ENCODE data around the gene ANKS1B.
"Not testable (repeated sequence)": the region's sequence is repeated elsewhere in the genome, so short reads cannot be mapped to it uniquely, and the experiment has no call there.

ANKS1B gene

DNA sequence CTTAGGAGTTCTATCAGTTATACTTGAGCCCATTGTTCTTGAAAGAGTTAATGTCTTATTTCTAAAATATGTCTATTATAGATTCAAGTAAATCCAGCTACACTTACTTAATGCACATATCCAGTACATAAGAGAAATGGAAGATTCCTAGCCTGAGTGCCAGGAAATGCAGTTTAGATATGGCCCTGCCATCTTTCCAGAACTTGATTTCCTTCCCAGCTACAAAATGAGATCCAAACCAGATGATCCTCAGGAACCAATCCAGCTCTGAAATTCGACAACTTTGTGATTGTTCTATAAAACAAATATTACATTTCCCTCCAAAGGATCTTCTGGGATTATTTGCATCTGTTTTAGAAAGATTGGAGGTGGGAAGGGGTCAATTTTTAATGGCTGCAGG lies 654.5 kb downstream of the ANKS1B start:
- CTCF ChIA-PET, result interaction anchor here (0.6 kb wide), 1 partner anchor 1836 kb away, joined by 3 read pairs; no protein-coding TSS in a partner anchor
- Histone ChIP-seq H3K4me3 (ENCODE audit: low read depth, low read length) (no peak overlapping the region), H3K36me3 (ENCODE audit: control insufficient read depth in 2 of 2, insufficient read depth in 1 of 2, low read length in 2 of 2) (no peaks in the 10 kb centered on the region), H3K4me1 (ENCODE audit: control insufficient read depth, insufficient read depth, low read length) (no peaks in the 10 kb centered on the region), H3K27ac (ENCODE audit: extremely low read depth, low read depth, low read length) (no peak overlapping the region), H3K9me3 (ENCODE audit: control insufficient read depth, insufficient read depth, low read depth, low read length) (no peaks in the 10 kb centered on the region)
- POLR2A ChIA-PET, result no interaction called here
- TF ChIP-seq ZXDB (tag by site-specific recombination; IDR thresholded peaks at IDR 0.05), result no peak
- no peak for TF ChIP-seq REPIN1 (tag by site-specific recombination; IDR thresholded peaks at IDR 0.05; ENCODE audit: low read depth)

DNA sequence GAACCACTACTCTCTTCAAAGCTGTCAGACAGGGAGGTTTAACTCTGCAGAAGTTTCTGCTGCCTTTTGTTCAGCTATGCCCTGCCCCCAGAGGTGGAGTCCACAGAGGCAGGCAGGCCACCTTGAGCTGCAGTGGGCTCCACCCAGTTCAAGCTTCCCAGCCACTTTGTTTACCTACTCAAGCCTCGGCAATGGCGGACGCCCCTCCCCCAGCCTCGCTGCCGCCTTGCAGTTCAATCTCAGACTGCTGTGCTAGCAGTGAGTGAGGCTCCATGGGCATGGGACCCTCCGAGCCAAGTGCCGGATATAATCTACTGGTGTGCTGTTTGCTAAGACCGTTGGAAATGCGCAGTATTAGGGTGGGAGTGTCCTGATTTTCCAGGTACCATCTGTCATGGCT lies 663.5 kb downstream of the ANKS1B start:
- H3K36me3 ChIP-seq (ENCODE audit: control insufficient read depth in 2 of 2, insufficient read depth in 1 of 2, low read length in 2 of 2); H3K4me1 ChIP-seq (ENCODE audit: control insufficient read depth, insufficient read depth, low read length); H3K9me3 ChIP-seq (ENCODE audit: control insufficient read depth, insufficient read depth, low read depth, low read length); POLR2A ChIA-PET; CTCF ChIA-PET; H3K27ac ChIP-seq (ENCODE audit: extremely low read depth, low read depth, low read length); H3K4me3 ChIP-seq (ENCODE audit: low read depth, low read length): not testable (repeated sequence)

DNA sequence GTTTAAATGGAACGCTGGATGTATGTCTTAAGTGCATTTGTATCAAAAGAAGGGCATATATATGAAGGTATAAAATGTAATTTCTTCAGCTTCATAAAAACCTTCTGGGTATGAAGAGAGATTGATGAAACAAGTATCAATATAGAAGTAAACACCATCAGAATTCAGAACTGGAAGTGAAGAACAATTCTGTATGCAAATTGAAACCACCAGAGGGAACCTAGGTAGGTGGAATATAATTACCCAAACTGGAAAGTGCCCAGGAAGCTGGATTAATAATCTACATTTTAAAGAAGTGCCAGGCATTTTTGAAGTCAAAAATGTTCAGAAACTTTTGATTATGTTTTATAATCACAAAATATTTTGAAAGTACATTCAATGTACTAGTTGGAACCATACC lies 673.4 kb downstream of the ANKS1B start:
- no peaks in the 10 kb centered on the region for H3K36me3 ChIP-seq (ENCODE audit: control insufficient read depth in 2 of 2, insufficient read depth in 1 of 2, low read length in 2 of 2)
- H3K9me3 ChIP-seq (ENCODE audit: control insufficient read depth, insufficient read depth, low read depth, low read length), result no peaks in the 10 kb centered on the region
- no peak overlapping the region for H3K4me3 ChIP-seq (ENCODE audit: low read depth, low read length)
- H3K4me1 ChIP-seq (ENCODE audit: control insufficient read depth, insufficient read depth, low read length), result no peaks in the 10 kb centered on the region
- no peak overlapping the region for H3K27ac ChIP-seq (ENCODE audit: extremely low read depth, low read depth, low read length)
- CTCF ChIA-PET, result interaction anchor here (0.6 kb wide), 1 partner anchor 53 kb away, joined by 3 read pairs; no protein-coding TSS in a partner anchor
- POLR2A ChIA-PET, result no interaction called here
- TF ChIP-seq, protein P1, sequence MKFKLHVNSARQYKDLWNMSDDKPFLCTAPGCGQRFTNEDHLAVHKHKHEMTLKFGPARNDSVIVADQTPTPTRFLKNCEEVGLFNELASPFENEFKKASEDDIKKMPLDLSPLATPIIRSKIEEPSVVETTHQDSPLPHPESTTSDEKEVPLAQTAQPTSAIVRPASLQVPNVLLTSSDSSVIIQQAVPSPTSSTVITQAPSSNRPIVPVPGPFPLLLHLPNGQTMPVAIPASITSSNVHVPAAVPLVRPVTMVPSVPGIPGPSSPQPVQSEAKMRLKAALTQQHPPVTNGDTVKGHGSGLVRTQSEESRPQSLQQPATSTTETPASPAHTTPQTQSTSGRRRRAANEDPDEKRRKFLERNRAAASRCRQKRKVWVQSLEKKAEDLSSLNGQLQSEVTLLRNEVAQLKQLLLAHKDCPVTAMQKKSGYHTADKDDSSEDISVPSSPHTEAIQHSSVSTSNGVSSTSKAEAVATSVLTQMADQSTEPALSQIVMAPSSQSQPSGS (tag by site-specific recombination; IDR thresholded peaks at IDR 0.05; ENCODE audit: low read depth), result no peak
- TF ChIP-seq ZNF354C (tag by site-specific recombination; IDR thresholded peaks at IDR 0.05; ENCODE audit: borderline replicate concordance, low read depth) (no peak), ZNF549 (tag by site-specific recombination; IDR thresholded peaks at IDR 0.05) (no peak), KLF8 (tag by site-specific recombination; IDR thresholded peaks at IDR 0.05) (no peak), ZNF76 (tag by site-specific recombination; IDR thresholded peaks at IDR 0.05; ENCODE audit: borderline replicate concordance, low read depth) (no peak)

DNA sequence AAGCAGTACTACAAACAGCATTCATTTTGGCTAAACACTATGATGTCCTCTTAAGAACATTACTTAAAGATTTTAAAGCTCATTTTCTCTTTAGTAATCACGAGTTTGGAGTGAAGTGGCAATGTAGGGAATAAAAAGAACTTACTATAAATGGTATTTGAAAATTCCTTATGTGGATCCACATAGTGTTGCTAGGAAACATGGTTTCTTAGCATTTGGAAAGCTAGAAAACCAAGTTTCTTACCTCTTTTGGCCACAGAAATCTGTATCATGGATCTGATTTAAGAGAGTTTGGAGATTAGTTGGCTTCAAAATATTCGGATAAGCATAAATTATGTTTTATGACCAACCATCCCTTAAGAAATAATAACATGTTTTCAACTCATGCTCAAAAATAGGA lies 674.9 kb downstream of the ANKS1B start:
- POLR2A ChIA-PET, result no interaction called here
- no peaks in the 10 kb centered on the region for H3K9me3 ChIP-seq (ENCODE audit: control insufficient read depth, insufficient read depth, low read depth, low read length)
- TF ChIP-seq ZNF707 (tag by site-specific recombination; IDR thresholded peaks at IDR 0.05) (no peak), ZNF302 (tag by site-specific recombination; IDR thresholded peaks at IDR 0.05; ENCODE audit: low read depth) (no peak), GLIS1 (tag by site-specific recombination; IDR thresholded peaks at IDR 0.05) (no peak), ZNF239 (tag by site-specific recombination; IDR thresholded peaks at IDR 0.05) (no peak), ZNF544 (tag by site-specific recombination; IDR thresholded peaks at IDR 0.05) (no peak), ZNF266 (tag by site-specific recombination; IDR thresholded peaks at IDR 0.05; ENCODE audit: low read depth) (no peak), MEIS1 (CRISPR knock-in tag; IDR thresholded peaks at IDR 0.05; ENCODE audit: borderline replicate concordance) (no peak)
- TF ChIP-seq, protein P2, sequence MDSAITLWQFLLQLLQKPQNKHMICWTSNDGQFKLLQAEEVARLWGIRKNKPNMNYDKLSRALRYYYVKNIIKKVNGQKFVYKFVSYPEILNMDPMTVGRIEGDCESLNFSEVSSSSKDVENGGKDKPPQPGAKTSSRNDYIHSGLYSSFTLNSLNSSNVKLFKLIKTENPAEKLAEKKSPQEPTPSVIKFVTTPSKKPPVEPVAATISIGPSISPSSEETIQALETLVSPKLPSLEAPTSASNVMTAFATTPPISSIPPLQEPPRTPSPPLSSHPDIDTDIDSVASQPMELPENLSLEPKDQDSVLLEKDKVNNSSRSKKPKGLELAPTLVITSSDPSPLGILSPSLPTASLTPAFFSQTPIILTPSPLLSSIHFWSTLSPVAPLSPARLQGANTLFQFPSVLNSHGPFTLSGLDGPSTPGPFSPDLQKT (IDR thresholded peaks at IDR 0.05; ENCODE audit: borderline replicate concordance, low read depth, low read length), result no peak
- TF ChIP-seq, protein P3, sequence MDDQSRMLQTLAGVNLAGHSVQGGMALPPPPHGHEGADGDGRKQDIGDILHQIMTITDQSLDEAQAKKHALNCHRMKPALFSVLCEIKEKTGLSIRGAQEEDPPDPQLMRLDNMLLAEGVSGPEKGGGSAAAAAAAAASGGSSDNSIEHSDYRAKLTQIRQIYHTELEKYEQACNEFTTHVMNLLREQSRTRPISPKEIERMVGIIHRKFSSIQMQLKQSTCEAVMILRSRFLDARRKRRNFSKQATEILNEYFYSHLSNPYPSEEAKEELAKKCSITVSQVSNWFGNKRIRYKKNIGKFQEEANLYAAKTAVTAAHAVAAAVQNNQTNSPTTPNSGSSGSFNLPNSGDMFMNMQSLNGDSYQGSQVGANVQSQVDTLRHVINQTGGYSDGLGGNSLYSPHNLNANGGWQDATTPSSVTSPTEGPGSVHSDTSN (CRISPR knock-in tag; IDR thresholded peaks at IDR 0.05), result no peak
- TF ChIP-seq, protein P4, sequence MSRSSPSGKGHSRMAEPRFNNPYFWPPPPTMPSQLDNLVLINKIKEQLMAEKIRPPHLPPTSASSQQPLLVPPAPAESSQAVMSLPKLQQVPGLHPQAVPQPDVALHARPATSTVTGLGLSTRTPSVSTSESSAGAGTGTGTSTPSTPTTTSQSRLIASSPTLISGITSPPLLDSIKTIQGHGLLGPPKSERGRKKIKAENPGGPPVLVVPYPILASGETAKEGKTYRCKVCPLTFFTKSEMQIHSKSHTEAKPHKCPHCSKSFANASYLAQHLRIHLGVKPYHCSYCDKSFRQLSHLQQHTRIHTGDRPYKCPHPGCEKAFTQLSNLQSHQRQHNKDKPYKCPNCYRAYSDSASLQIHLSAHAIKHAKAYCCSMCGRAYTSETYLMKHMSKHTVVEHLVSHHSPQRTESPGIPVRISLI (tag by site-specific recombination; IDR thresholded peaks at IDR 0.05), result no peak
- TF ChIP-seq, protein P5, sequence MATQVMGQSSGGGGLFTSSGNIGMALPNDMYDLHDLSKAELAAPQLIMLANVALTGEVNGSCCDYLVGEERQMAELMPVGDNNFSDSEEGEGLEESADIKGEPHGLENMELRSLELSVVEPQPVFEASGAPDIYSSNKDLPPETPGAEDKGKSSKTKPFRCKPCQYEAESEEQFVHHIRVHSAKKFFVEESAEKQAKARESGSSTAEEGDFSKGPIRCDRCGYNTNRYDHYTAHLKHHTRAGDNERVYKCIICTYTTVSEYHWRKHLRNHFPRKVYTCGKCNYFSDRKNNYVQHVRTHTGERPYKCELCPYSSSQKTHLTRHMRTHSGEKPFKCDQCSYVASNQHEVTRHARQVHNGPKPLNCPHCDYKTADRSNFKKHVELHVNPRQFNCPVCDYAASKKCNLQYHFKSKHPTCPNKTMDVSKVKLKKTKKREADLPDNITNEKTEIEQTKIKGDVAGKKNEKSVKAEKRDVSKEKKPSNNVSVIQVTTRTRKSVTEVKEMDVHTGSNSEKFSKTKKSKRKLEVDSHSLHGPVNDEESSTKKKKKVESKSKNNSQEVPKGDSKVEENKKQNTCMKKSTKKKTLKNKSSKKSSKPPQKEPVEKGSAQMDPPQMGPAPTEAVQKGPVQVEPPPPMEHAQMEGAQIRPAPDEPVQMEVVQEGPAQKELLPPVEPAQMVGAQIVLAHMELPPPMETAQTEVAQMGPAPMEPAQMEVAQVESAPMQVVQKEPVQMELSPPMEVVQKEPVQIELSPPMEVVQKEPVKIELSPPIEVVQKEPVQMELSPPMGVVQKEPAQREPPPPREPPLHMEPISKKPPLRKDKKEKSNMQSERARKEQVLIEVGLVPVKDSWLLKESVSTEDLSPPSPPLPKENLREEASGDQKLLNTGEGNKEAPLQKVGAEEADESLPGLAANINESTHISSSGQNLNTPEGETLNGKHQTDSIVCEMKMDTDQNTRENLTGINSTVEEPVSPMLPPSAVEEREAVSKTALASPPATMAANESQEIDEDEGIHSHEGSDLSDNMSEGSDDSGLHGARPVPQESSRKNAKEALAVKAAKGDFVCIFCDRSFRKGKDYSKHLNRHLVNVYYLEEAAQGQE (tag by site-specific recombination; IDR thresholded peaks at IDR 0.05), result no peak

More for the DNA sequence above, 674.9 kb downstream of the ANKS1B start:
- Histone ChIP-seq H3K4me1 (ENCODE audit: control insufficient read depth, insufficient read depth, low read length) (no peaks in the 10 kb centered on the region), H3K27ac (ENCODE audit: extremely low read depth, low read depth, low read length) (no peak overlapping the region), H3K4me3 (ENCODE audit: low read depth, low read length) (no peak overlapping the region), H3K36me3 (ENCODE audit: control insufficient read depth in 2 of 2, insufficient read depth in 1 of 2, low read length in 2 of 2) (no peaks in the 10 kb centered on the region)
- CTCF ChIA-PET, result interaction anchor here (0.6 kb wide), 1 partner anchor 26 kb away, joined by 3 read pairs; no protein-coding TSS in a partner anchor

Measured in HEK293 (cell line).